ENCODE results near the gene ATPAF1.
A peak's percentile ranks its signal among the peaks of the same experiment; 100 is the strongest.
"Not testable (repeated sequence)": the region's sequence is repeated elsewhere in the genome, so short reads cannot be mapped to it uniquely, and the experiment has no call there.

The ATPAF1 gene, protein sequence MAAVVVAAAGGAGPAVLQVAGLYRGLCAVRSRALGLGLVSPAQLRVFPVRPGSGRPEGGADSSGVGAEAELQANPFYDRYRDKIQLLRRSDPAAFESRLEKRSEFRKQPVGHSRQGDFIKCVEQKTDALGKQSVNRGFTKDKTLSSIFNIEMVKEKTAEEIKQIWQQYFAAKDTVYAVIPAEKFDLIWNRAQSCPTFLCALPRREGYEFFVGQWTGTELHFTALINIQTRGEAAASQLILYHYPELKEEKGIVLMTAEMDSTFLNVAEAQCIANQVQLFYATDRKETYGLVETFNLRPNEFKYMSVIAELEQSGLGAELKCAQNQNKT

DNA sequence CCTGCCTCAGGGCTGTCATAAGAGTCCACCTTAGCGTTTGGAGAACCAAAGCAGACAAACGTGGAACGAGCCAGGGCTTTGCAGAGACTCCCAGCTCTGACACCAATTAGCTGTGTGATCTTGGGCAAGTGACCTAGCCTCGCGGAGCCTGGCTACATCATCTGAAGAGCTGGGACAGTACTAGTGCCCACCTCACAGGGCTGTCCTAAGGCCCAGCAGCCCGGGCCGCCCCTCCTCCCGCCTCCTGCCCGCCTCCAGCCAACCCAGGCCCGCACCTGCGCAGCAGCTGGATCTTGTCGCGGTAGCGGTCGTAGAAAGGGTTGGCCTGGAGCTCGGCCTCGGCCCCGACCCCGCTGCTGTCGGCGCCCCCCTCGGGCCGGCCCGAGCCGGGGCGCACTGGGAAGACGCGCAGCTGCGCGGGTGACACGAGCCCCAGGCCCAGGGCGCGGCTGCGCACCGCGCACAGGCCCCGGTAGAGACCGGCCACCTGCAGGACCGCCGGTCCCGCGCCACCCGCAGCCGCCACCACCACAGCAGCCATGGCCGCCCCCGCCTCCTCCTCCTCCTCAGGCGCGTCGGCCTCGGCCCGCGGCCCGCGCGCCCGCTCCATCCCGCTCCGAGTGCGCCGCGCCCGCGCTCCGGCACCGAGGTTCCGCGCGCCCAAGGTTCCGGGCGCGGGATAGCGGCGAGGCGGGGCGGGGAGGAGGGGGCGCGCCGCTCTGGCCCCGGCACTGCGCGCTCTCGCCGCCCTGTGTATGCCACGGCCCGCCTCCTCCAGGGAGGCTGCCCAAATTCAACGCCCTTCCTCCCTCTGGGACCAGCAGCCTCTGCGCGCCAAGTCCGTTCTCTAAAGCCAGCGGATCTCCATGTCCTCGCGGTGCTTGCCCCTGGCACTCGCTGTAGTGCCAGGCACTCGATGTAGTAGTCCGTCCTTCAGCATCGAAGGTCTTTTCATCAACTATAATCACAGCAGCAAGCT, at the start of gene ATPAF1:
ATPAF1 (minus strand) TSS at position 583 of the 979 bp plus-strand sequence; CDS start at position 541, 42 bp downstream.
- DNase-seq (ENCODE audit: low spot score) = peak; percentile 61

GRCh38 chr1:46717654-46718053, 49.5 kb upstream of the ATPAF1 start:
- no peak for DNase-seq (ENCODE audit: low spot score)

GRCh38 chr1:46714976-46715375, 46.8 kb upstream of the ATPAF1 start:
- DNase-seq (ENCODE audit: low spot score) = no peak

DNA sequence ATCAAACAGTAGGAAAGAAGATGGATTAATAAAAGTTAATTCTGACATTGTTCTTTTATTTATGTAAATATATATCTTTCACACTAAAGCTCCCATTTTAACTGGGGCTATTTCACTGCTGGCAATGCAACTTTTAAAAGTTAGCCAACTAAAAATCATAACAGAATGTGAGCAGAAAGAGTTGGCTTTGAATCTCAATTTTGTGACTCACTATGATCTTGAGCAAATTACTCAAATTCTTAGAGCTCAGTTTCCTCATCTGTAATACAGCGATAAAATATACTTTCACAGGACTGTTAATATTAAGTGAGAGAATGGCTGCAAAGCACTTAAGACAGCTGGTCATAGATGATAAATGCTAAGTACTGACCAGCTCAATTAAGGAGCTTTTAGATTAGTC, 40.0 kb upstream of the ATPAF1 start:
- no peak for DNase-seq (ENCODE audit: low spot score)

- DNase-seq (ENCODE audit: low spot score) = no peak
Measured at GRCh38 chr1:46705408-46705807, 37.2 kb upstream of the ATPAF1 start.

DNA sequence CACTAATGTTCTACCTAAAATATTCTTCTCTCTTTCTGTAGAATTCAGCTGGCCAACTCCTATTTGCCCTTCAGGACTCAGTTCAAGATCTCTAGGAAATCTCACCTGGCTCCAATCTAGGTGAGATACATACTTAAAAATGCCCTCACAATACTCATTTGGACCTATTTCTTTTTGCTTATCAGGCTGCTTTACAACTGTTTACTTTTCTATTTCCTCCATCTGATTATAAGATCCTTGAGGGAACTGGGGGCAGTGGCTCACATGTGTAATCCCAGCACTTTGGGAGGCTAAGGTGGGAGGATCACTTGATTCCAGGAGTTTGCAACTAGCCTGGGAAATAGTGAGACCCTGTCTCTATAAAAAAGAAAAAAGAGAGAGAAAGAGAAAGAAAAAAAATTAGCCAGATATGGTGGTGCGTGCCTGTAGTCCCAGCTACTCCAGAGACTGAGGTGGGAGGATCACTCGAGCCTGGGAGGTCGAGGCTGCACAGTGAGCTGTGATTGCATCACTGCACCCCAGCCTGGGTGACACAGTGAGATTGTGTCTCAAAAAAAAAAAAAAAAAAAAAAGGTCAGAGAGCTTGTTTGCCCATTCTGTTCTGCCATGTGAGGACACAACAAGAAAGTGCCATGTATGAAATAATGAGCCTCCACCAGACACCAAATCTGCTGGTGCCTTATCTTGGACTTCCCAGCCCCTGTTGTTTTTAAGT, 35.9 kb upstream of the ATPAF1 start:
- DNase-seq (ENCODE audit: low spot score) = no peak

- no peak for DNase-seq (ENCODE audit: low spot score)
Measured at GRCh38 chr1:46699666-46700065, 31.5 kb upstream of the ATPAF1 start.

GRCh38 chr1:46697053-46697452, 28.9 kb upstream of the ATPAF1 start:
- no peak for DNase-seq (ENCODE audit: low spot score)

GRCh38 chr1:46694676-46695075, 26.5 kb upstream of the ATPAF1 start:
- DNase-seq (ENCODE audit: low spot score) = not testable (repeated sequence)

DNA sequence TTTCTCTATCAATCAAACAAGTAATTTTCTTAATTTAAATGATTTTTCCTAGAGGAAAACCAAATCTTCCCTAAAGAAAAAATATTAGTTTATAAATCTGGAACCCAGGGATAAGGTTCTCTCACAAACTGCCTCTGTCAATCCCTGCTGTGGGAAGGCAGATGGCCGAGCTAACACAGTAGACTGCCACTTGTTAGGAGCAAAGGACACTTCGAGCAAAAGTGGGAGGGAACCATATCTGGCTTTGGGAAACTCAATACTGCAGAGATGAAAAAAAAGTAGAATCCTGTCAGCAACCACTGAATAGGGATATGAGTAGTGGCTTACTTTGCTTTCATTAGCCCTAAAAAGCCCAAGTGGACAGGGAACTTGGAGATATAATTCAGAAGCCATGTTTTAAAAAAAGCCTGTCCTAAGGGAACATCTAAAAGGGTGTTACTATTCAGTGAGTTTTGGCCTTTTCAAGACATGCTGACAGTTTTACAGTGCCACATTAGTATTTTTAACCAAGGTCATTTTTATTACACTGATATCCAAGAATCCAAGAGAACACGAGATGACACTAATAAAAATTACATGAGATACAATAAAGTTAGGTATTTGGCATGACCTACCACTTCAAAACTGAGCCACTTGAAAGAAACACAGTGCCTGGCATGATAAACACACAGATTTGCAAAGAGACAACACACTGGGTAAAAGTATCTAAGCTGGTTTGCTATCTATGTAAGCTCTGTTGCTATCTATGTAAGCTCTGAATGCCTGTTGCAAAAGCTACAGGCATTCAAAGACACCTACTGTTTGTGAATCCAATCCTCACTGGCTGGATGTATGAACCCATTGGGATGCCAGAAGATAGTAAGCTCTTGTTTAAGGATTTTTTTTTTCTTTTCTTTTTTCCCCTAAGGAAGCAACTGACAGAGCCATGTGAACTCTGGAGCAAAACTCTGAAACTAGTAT, 24.9 kb upstream of the ATPAF1 start:
- DNase-seq (ENCODE audit: low spot score) = no peak

DNA sequence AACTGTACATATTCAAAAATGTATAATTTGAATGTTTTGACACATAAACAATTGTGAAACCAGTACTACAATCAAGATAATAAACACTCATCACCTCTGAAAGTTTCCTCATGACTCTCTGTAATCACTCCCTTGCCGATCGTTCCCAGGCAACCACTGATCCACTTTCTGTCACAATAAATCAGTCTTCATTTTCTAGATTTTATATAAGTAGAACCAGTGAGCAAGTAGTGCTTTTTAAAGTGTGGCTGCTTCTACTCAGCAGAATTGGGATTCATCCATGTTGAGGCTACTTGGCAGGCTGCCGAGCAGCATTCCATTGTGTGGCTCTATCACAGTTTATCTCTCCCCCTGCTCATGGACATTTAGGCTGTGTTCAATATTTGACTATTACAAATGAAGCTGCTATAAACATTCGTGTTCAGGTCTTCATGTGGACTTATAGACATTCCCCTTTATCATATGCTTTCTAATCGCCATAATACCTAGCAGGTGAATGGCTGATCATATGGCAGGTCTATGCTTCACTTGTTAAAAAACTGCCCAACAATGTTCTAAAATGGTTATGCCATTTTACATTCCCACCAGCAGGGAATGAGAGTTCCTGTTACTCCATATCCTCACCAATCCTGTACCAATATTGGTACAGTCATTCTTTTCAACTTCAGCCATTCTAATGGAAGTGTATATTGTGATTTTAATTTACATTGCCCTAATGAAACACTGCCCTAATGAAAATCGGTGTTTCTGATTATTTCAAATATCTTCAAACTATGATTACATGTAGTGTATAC, 24.0 kb upstream of the ATPAF1 start:
- DNase-seq (ENCODE audit: low spot score) = no peak

- DNase-seq (ENCODE audit: low spot score) = no peak
Measured at GRCh38 chr1:46690931-46691421, 22.8 kb upstream of the ATPAF1 start.

DNA sequence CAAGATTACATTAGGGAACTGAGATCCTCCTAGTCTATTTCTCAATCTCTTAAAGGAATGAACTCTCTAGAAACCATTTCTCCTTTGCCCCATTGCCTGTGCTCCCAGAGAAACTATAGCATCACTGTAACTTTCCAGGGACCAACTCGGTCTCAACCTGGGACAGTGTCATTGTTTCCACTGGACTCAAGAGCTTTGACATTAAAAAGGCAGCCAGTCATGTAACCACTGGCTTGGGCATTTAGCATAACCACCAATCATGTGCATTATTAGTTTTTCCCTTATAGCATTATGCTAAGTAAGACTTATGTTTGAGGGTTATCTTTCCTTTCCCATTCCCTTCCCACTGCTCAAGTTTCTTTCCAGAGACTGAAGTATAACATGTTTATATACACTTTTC, 21.7 kb upstream of the ATPAF1 start:
- no peak for DNase-seq (ENCODE audit: low spot score)

DNA sequence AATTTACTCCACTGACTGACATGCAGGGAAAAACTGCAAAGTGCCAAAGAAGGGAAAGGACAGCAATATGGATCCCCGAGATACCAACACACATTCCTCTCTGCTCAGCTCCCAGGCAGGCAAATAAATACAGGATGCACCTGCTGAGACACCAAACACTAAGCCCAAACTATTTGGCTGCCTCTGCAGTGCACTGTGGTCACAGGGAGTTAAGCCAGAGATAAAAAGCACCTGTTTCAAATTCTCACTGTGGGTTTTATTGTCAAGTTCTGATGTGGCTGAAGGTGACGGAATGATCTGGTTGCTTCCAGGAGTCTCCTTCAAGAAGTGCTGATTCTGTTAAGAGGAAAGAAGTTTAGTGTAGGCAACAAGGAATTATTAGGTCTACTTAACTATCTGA, 21.2 kb upstream of the ATPAF1 start:
- DNase-seq (ENCODE audit: low spot score) = no peak

GRCh38 chr1:46687921-46688509, 19.9 kb upstream of the ATPAF1 start:
- no peak for DNase-seq (ENCODE audit: low spot score)

DNA sequence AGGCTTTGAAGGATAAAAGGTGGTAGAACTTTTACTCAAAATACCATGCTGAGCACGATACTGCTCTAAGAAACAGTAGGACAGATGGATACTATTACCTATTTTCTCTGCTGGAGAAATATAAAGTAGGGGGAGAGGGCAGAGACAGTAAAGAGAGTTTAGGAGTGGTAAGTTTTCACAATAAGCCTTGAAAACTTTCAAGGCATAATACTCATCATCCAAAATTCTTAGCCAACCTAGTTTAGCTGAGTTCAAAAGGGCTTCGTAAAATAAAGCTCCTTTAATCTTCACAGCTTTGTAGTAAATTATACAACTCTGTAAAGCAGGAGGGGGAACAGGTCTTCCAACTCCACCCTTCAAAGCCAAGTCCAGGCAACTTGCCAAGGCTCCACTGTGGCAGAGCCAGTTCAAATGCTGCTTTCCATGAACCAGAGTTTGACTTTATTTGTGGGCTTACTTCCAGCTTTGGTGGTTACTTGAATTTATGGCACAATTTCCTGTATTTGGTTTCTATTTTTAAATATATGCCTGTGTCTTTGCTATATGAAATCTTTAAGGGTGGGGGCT, 19.0 kb upstream of the ATPAF1 start:
- no peak for DNase-seq (ENCODE audit: low spot score)

DNA sequence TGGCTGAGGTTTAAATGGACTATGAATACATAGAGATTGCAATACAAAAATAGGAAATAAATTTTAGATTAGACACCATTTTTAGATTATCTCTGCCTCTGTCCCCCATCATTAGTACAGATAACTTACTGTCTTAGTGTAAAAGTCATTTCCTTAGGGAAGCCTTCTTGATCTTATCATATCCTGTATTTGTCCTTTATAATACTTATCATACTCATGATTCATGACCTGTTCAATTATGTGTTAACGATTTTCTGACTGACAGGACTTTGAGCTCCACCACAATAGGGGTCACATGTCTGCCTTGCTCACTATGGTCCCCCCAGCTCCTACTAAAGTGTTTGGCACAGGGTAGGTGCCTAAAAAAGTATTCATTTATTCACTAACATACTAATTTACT, 18.1 kb upstream of the ATPAF1 start:
- no peak for DNase-seq (ENCODE audit: low spot score)

- DNase-seq (ENCODE audit: low spot score) = no peak
Measured at GRCh38 chr1:46684670-46685069, 16.5 kb upstream of the ATPAF1 start.

DNA sequence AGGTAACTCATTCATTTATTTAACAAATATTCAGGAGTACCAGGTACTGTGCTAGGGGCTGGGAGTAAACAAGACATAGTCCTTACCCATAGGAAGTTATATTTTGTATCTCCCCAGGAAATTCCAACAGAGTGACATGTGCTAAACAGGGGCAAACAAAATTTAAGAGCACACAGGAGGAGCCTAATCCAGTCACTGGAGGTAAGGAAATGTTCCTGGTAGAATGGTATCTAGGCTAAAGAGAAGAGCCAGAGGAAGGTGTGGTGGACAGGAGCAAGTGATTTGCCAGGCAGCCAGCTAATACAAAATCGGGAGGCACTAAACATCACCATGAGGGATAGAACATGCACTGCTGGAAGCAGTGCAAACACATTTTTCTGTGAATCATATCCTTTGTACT, 13.9 kb upstream of the ATPAF1 start:
- DNase-seq (ENCODE audit: low spot score) = no peak

All from CD4-positive, alpha-beta T cell treated with Interleukin-15 for 4 hours (primary cell).